WTC11 (cell line): ENCODE data around the gene PVALB.

Experiments
- CTCF ChIP-seq: fragments of 200-600 bp; IDR thresholded peaks from 2 replicates; pipeline ENCODE4 v1.8.0; 2022; ENCODE audit warnings: antibody characterized with exemption
- E2F1 ChIP-seq: sonication (generic); formaldehyde crosslinking; IDR thresholded peaks from 2 replicates; pipeline ENCODE4 v1.8.0; 2022; ENCODE audit warnings: mild to moderate bottlenecking, missing genetic modification reagents
- ESRRA ChIP-seq: sonication (generic); formaldehyde crosslinking; IDR thresholded peaks from 2 replicates; pipeline ENCODE4 v1.8.1; 2022; ENCODE audit warnings: mild to moderate bottlenecking, missing genetic modification reagents, borderline replicate concordance
- FOXP1 ChIP-seq: sonication (generic); formaldehyde crosslinking; IDR thresholded peaks from 2 replicates; pipeline ENCODE4 v1.8.0; 2022; ENCODE audit warnings: missing genetic modification reagents, mild to moderate bottlenecking, moderate library complexity, borderline replicate concordance
- IRF1 ChIP-seq: sonication (generic); formaldehyde crosslinking; IDR thresholded peaks from 2 replicates; pipeline ENCODE4 v1.8.0; 2023; ENCODE audit warnings: missing genetic modification reagents
- IRF2 ChIP-seq: sonication (generic); formaldehyde crosslinking; IDR thresholded peaks from 2 replicates; pipeline ENCODE4 v1.8.0; 2022; ENCODE audit warnings: low read depth, missing genetic modification reagents, borderline replicate concordance
- MLX ChIP-seq: sonication (generic); formaldehyde crosslinking; IDR thresholded peaks from 2 replicates; pipeline ENCODE4 v1.8.1; 2023; ENCODE audit warnings: mild to moderate bottlenecking, missing genetic modification reagents, moderate library complexity
- PREB ChIP-seq: sonication (generic); formaldehyde crosslinking; IDR thresholded peaks from 2 replicates; pipeline ENCODE4 v1.8.1; 2022; ENCODE audit warnings: mild to moderate bottlenecking, missing genetic modification reagents, moderate library complexity, borderline replicate concordance
- STAT6 ChIP-seq: sonication (generic); formaldehyde crosslinking; conservative IDR thresholded peaks from 2 replicates; pipeline ENCODE4 v1.8.1; 2023; ENCODE audit warnings: mild to moderate bottlenecking, low read depth, missing genetic modification reagents, moderate library complexity
- TP53 ChIP-seq: sonication (generic); formaldehyde crosslinking; IDR thresholded peaks from 2 replicates; pipeline ENCODE4 v1.8.1; 2023; ENCODE audit warnings: mild to moderate bottlenecking, missing genetic modification reagents
- USF2 ChIP-seq: sonication (generic); formaldehyde crosslinking; IDR thresholded peaks from 2 replicates; pipeline ENCODE4 v1.8.1; 2023; ENCODE audit warnings: mild to moderate bottlenecking, missing genetic modification reagents, moderate library complexity

- TF ChIP-seq CTCF = no peak
- no peak for TF ChIP-seq ESRRA (CRISPR knock-in tag)
- no peak for TF ChIP-seq IRF1 (CRISPR knock-in tag)
- TF ChIP-seq IRF2 = no peak
- no peak for TF ChIP-seq USF2
- TF ChIP-seq MLX = no peak
- TF ChIP-seq PREB (CRISPR knock-in tag) = no peak
- TF ChIP-seq TP53 (CRISPR knock-in tag) = no peak
- no peak for TF ChIP-seq FOXP1 (CRISPR knock-in tag)
- no peak for TF ChIP-seq STAT6 (CRISPR knock-in tag)
- no peak for TF ChIP-seq E2F1 (CRISPR knock-in tag)
These were observed 42.1 kb upstream of the PVALB start for GRCh38 chr22:36858966-36859365.
